PC-9 (cell line): ENCODE data around the gene PCARE. TPM values are rescaled to one million over a fixed set of nuclear protein-coding genes. Genes with fewer than 3 reads are reported as not detected.

Source experiments
- BruUV-seq: library from RNA; stranded (reverse); fragments of 400-500 nt; replicated peaks from 2 replicates; lab custom pipeline; 2021; lab: Mats Ljungman, UMichigan
- CTCF ChIA-PET: fragments of 300-600 bp; sonication (Branson Sonifier 250); formaldehyde crosslinking; loops from one replicate; lab custom pipeline; 2022; ENCODE audit warnings: antibody characterized with exemption; lab: Charles Lee
- POLR2A ChIA-PET: fragments of 300-600 bp; sonication (Branson Sonifier 250); formaldehyde crosslinking; loops from one replicate; lab custom pipeline; 2022; ENCODE audit warnings: antibody characterized with exemption; ENCODE audit not compliant: unreplicated experiment; lab: Charles Lee
- DNase-seq, 2 experiments: peaks; one replicate each; pipeline versions ENCODE4 v3.0.0 to v3.0.0-alpha.2; 2015 to 2022; ENCODE audit warnings: mixed read lengths in 1 of 2
- H2AFZ ChIP-seq: fragments of 200-600 bp; sonication (generic); 2 replicates; pipeline ENCODE4 v1.8.1; 2017; ENCODE audit warnings: antibody characterized with exemption
- H3F3A ChIP-seq: fragments of 200-600 bp; sonication (generic); 2 replicates; pipeline ENCODE4 v1.8.1; 2017; ENCODE audit warnings: antibody characterized with exemption, mild to moderate bottlenecking, low read depth; ENCODE audit not compliant: insufficient read depth
- H3K27ac ChIP-seq: fragments of 200-600 bp; sonication (generic); 2 replicates; pipeline ENCODE4 v1.6.1; 2016; ENCODE audit warnings: mixed run types
- H3K27me3 ChIP-seq: fragments of 200-600 bp; sonication (generic); 2 replicates; pipeline ENCODE4 v1.6.1; 2016; ENCODE audit warnings: low read depth, mixed run types; ENCODE audit not compliant: insufficient read depth
- H3K36me3 ChIP-seq: fragments of 200-600 bp; sonication (generic); 2 replicates; pipeline ENCODE4 v1.6.1; 2016; ENCODE audit warnings: low read depth, mixed run types
- H3K4me1 ChIP-seq: fragments of 200-600 bp; sonication (generic); replicated peaks from 2 replicates; pipeline ENCODE4 v1.6.1; 2016; ENCODE audit warnings: mixed run types; ENCODE audit not compliant: insufficient read depth
- H3K4me2 ChIP-seq: fragments of 200-600 bp; sonication (generic); 2 replicates; pipeline ENCODE4 v1.6.1; 2017; ENCODE audit warnings: mixed run types
- H3K4me3 ChIP-seq: fragments of 200-600 bp; sonication (generic); 2 replicates; pipeline ENCODE4 v1.6.1; 2016; ENCODE audit warnings: mixed run types
- H3K79me2 ChIP-seq: fragments of 200-600 bp; sonication (generic); 2 replicates; pipeline ENCODE4 v1.6.1; 2017; ENCODE audit warnings: low read depth, mixed run types
- H3K9me2 ChIP-seq: fragments of 200-600 bp; sonication (generic); 2 replicates; pipeline ENCODE4 v1.8.1; 2017; ENCODE audit warnings: mild to moderate bottlenecking; ENCODE audit not compliant: insufficient read depth
- H3K9me3 ChIP-seq: fragments of 200-600 bp; sonication (generic); 2 replicates; pipeline ENCODE4 v1.8.1; 2016; ENCODE audit warnings: low read depth; ENCODE audit not compliant: insufficient read depth
- H4K20me1 ChIP-seq: fragments of 200-600 bp; sonication (generic); 2 replicates; pipeline ENCODE4 v1.8.1; 2017; ENCODE audit not compliant: insufficient read depth
- CTCF ChIP-seq: fragments of 200-600 bp; sonication (generic); conservative IDR thresholded peaks from 2 replicates; pipeline ENCODE4 v1.6.1; 2017; ENCODE audit warnings: mixed run types, antibody characterized with exemption, mild to moderate bottlenecking, moderate library complexity
- EZH2 ChIP-seq: fragments of 200-600 bp; sonication (generic); IDR thresholded peaks from 2 replicates; pipeline ENCODE4 v1.8.0; 2017; ENCODE audit warnings: antibody characterized with exemption, low read depth
- intact Hi-C: fragments of 100-400 bp; cut with micrococcal nuclease; formaldehyde crosslinking; loops from one replicate; pipeline ENCODE4 v1.10.0; 2022; ENCODE audit not compliant: unreplicated experiment
- total RNA-seq: library from RNA; stranded (reverse); gene quantifications from 2 replicates; pipeline ENCODE4 v1.2.3, GENCODE V29; 2021

PCARE gene
- total RNA-seq, 1 experiment from 2014 or later, result not detected

GRCh38 chr2:29042561-29043075 lies 31.7 kb downstream of the PCARE start:
- no peak overlapping the region for H3K4me2 ChIP-seq
- no peaks in the 10 kb centered on the region for H3K79me2 ChIP-seq
- TF ChIP-seq EZH2, result no peak
- no peak for TF ChIP-seq CTCF
- H3K36me3 ChIP-seq, result no peaks in the 10 kb centered on the region
- intact Hi-C loops, result no loop called here
- H3K4me3 ChIP-seq, result no peak overlapping the region
- CTCF ChIA-PET, result no interaction called here
- no peak overlapping the region for H2AFZ ChIP-seq
- H3K27ac ChIP-seq, result no peak overlapping the region
- POLR2A ChIA-PET, result interaction anchor here (0.5 kb wide), 1 partner anchor 97 kb away, joined by 3 read pairs; no protein-coding TSS in a partner anchor
- H3K9me2 ChIP-seq, result no peaks in the 10 kb centered on the region
- H3F3A ChIP-seq, result no peaks in the 10 kb centered on the region
- BruUV-seq, result no TSS peak
- H3K4me1 ChIP-seq, result no peaks in the 10 kb centered on the region
- H3K9me3 ChIP-seq, result no peaks in the 10 kb centered on the region
- H4K20me1 ChIP-seq, result no peaks in the 10 kb centered on the region
- no peak for DNase-seq
- H3K27me3 ChIP-seq, result no peaks in the 10 kb centered on the region

- intact Hi-C loops, result no loop called here
Measured at GRCh38 chr2:29041161-29041660, 33.1 kb downstream of the PCARE start.

GRCh38 chr2:29040552-29040951 lies 33.8 kb downstream of the PCARE start:
- H3K4me3 ChIP-seq, result no peak overlapping the region
- CTCF ChIA-PET, result no interaction called here
- TF ChIP-seq CTCF, result no peak
- TF ChIP-seq EZH2, result no peak

More at GRCh38 chr2:29041161-29041660, 33.1 kb downstream of the PCARE start:
- H3K4me1 ChIP-seq, result no peaks in the 10 kb centered on the region
- no peak for TF ChIP-seq CTCF
- ChIA-PET CTCF (no interaction called here), POLR2A (interaction anchor here (0.7 kb wide), 1 partner anchor 14 kb away, joined by 4 read pairs; no protein-coding TSS in a partner anchor)
- no peaks in the 10 kb centered on the region for H3K9me2 ChIP-seq
- H3K27ac ChIP-seq, result no peak overlapping the region
- H3K9me3 ChIP-seq, result no peaks in the 10 kb centered on the region
- H3K4me2 ChIP-seq, result no peak overlapping the region
- no peak overlapping the region for H2AFZ ChIP-seq
- H3K27me3 ChIP-seq, result no peaks in the 10 kb centered on the region
- BruUV-seq, result no TSS peak
- H3K36me3 ChIP-seq, result no peaks in the 10 kb centered on the region
- no peaks in the 10 kb centered on the region for H4K20me1 ChIP-seq
- H3K79me2 ChIP-seq, result no peaks in the 10 kb centered on the region
- no peak overlapping the region for H3K4me3 ChIP-seq
- no peak for DNase-seq
- no peaks in the 10 kb centered on the region for H3F3A ChIP-seq

More at GRCh38 chr2:29040552-29040951, 33.8 kb downstream of the PCARE start:
- H3K79me2 ChIP-seq, result no peaks in the 10 kb centered on the region
- no peaks in the 10 kb centered on the region for H3K4me1 ChIP-seq
- no peaks in the 10 kb centered on the region for H3F3A ChIP-seq
- no peak overlapping the region for H3K27ac ChIP-seq
- no peaks in the 10 kb centered on the region for H4K20me1 ChIP-seq
- POLR2A ChIA-PET, result interaction anchor here (0.8 kb wide), 1 partner anchor 13 kb away, joined by 4 read pairs; no protein-coding TSS in a partner anchor
- no peaks in the 10 kb centered on the region for H3K9me3 ChIP-seq
- H3K9me2 ChIP-seq, result no peaks in the 10 kb centered on the region
- no peaks in the 10 kb centered on the region for H3K27me3 ChIP-seq
- intact Hi-C loops, result no loop called here
- no peak overlapping the region for H2AFZ ChIP-seq
- no TSS peak for BruUV-seq
- no peak for DNase-seq
- H3K4me2 ChIP-seq, result no peak overlapping the region
- H3K36me3 ChIP-seq, result no peaks in the 10 kb centered on the region
